Neural progenitor cell (in vitro differentiated cells): ENCODE measurements around the gene RIPPLY3.

Experiments
- CTCF ChIP-seq: fragments of 200-600 bp; sonication (generic); IDR thresholded peaks from 2 replicates; pipeline ENCODE4 v1.5.1; 2017; ENCODE audit warnings: antibody characterized with exemption, mild to moderate bottlenecking
- EZH2 ChIP-seq: fragments of 200-600 bp; sonication (generic); IDR thresholded peaks from 2 replicates; pipeline ENCODE4 v1.6.1; 2017; ENCODE audit warnings: antibody characterized with exemption, mild to moderate bottlenecking, moderate library complexity

GRCh38 chr21:36989699-36990507, 16.6 kb upstream of the RIPPLY3 start:
- TF ChIP-seq CTCF (peak; percentile 79), EZH2 (peak; percentile 9)
